Stomach (tissue), 4 donors: ENCODE data around the gene PSMG2.

ENCODE experiments used
- EP300 ChIP-seq: sonication (generic); formaldehyde crosslinking; IDR thresholded peaks from one replicate; pipeline ENCODE4 v1.6.1; 2017; ENCODE audit warnings: antibody characterized with exemption
- POLR2A ChIP-seq, 4 donors: fragments of 450-650 bp; IDR thresholded peaks; one replicate each; pipeline ENCODE4 v1.6.1; 2016; ENCODE audit warnings: antibody characterized with exemption in 4 of 4, control low read depth in 2 of 4, mild to moderate bottlenecking in 1 of 4, moderate library complexity in 1 of 4
- POLR2AphosphoS5 ChIP-seq, 3 donors: sonication (generic); formaldehyde crosslinking; IDR thresholded peaks; one replicate each; pipeline ENCODE4 v1.6.1; 2016; ENCODE audit warnings: antibody characterized with exemption in 3 of 3
- TF ChIP-seq, protein P1 (sequence below), 7 experiments: fragments of 450-650 bp in 4 of 7; fragments of 200-600 bp in 3 of 7; sonication (generic) in 3 of 7; IDR thresholded peaks; one replicate each; pipeline ENCODE4 v1.5.1; 2016 to 2019; ENCODE audit warnings: antibody characterized with exemption in 7 of 7, control low read depth in 2 of 7, mild to moderate bottlenecking in 1 of 7

DNA sequence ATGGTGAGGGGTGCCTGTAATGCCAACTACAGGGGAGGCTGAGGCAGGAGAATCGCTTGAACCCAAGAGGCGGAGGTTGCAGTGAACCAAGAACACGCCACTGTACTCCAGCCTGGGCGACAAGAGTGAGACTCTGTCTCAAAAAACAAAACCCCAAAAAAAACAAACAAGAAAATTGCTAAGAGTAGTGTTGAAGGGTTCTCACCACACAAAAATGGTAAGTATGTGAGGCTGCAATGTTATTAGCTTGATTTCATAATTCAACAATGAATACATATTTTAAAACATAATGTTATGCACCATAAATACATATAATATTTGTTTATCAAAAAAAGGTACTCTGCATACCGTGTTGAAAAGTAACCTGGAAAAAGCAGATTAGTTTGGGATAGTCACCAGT is 45.8 kb downstream of the PSMG2 start:
- TF ChIP-seq, protein P1, sequence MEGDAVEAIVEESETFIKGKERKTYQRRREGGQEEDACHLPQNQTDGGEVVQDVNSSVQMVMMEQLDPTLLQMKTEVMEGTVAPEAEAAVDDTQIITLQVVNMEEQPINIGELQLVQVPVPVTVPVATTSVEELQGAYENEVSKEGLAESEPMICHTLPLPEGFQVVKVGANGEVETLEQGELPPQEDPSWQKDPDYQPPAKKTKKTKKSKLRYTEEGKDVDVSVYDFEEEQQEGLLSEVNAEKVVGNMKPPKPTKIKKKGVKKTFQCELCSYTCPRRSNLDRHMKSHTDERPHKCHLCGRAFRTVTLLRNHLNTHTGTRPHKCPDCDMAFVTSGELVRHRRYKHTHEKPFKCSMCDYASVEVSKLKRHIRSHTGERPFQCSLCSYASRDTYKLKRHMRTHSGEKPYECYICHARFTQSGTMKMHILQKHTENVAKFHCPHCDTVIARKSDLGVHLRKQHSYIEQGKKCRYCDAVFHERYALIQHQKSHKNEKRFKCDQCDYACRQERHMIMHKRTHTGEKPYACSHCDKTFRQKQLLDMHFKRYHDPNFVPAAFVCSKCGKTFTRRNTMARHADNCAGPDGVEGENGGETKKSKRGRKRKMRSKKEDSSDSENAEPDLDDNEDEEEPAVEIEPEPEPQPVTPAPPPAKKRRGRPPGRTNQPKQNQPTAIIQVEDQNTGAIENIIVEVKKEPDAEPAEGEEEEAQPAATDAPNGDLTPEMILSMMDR (IDR thresholded peaks at IDR 0.05) = no peak
- TF ChIP-seq POLR2A (IDR thresholded peaks at IDR 0.05) = no peak
- no peak for TF ChIP-seq EP300
- no peak for TF ChIP-seq POLR2AphosphoS5 (IDR thresholded peaks at IDR 0.05)
